Adrenal gland (tissue), 12 donors: ENCODE data around the gene TTC27. TPM values are rescaled to one million over a fixed set of nuclear protein-coding genes. Genes with fewer than 3 reads are reported as not detected.
"Not testable (repeated sequence)": the region's sequence is repeated elsewhere in the genome, so short reads cannot be mapped to it uniquely, and the experiment has no call there.

Source experiments
- DNase-seq, 7 donors: peaks; one replicate each; pipeline ENCODE4 v3.0.0-alpha.2; 2019 to 2020
- H3K27ac ChIP-seq, 5 donors: fragments of 200-600 bp; sonication (generic) in 4 of 5; 1 replicate in 3 of 5; 2 replicates in 2 of 5; pipeline versions ENCODE4 v1.5.1 to v1.8.0; 2016 to 2020; ENCODE audit warnings: mild to moderate bottlenecking in 1 of 5
- H3K27me3 ChIP-seq: fragments of 200-600 bp; 2 replicates; pipeline ENCODE4 v1.8.0; 2021
- H3K36me3 ChIP-seq, 2 donors: fragments of 200-600 bp; replicated peaks in 1 of 2; 1 replicate in 1 of 2; 2 replicates in 1 of 2; pipeline versions ENCODE4 v1.5.1 to v1.8.0; 2018 to 2022
- H3K4me1 ChIP-seq, 2 donors: fragments of 200-600 bp; replicated peaks in 1 of 2; 1 replicate in 1 of 2; 2 replicates in 1 of 2; pipeline versions ENCODE4 v1.5.1 to v1.8.0; 2018 to 2021
- H3K4me3 ChIP-seq, 4 donors: fragments of 200-600 bp; sonication (generic) in 3 of 4; one replicate each; pipeline ENCODE4 v1.5.1; 2016 to 2018
- H3K9me3 ChIP-seq, 3 donors: fragments of 200-600 bp; sonication (generic) in 1 of 3; replicated peaks in 1 of 3; 1 replicate in 2 of 3; 2 replicates in 1 of 3; pipeline versions ENCODE4 v1.5.1 to v1.8.0; 2016 to 2021
- CTCF ChIP-seq, 6 experiments: fragments of 450-650 bp in 4 of 6; fragments of 200-600 bp in 2 of 6; sonication (generic) in 1 of 6; IDR thresholded peaks; 1 replicate in 5 of 6; 2 replicates in 1 of 6; pipeline versions ENCODE4 v1.5.1 to v1.8.0; 2016 to 2021; ENCODE audit warnings: antibody characterized with exemption in 6 of 6, mild to moderate bottlenecking in 2 of 6, moderate library complexity in 1 of 6
- POLR2A ChIP-seq, 2 donors: fragments of 450-650 bp; IDR thresholded peaks; one replicate each; pipeline ENCODE4 v1.6.1; 2017; ENCODE audit warnings: antibody characterized with exemption in 2 of 2, mild to moderate bottlenecking in 2 of 2, moderate library complexity in 1 of 2
- WGBS, 4 donors: extraction: QIAGEN DNeasy Blood & Tissue Kit in 2 of 4; methylation state at CpG; one replicate each; pipeline versions ENCODE4 v1.1.5 to v1.1.7; 2013 to 2017; 5-methylcytosine and 5-hydroxymethylcytosine counted together
- intact Hi-C, 2 donors: fragments of 100-400 bp; cut with DNase I; formaldehyde crosslinking; loops; one replicate each; pipeline versions ENCODE4 v1.14.1 to v1.15.0; 2022 to 2023
- polyA plus RNA-seq, 3 donors: library from polyadenylated mRNA; stranded (reverse); fragments of 200-250 nt in 2 of 3; fragments of 350-450 nt in 1 of 3; fragmentation: Illumina TruSeq in 1 of 3; extraction: RNeasy Lipid Tissue Mini Kit (QIAGEN cat#74804) in 1 of 3; gene quantifications; one replicate each; pipeline ENCODE4 v1.2.3, GENCODE V29; 2013 to 2014
- total RNA-seq, 9 donors: library from RNA; depleted of rRNA in 4 of 9; stranded (reverse); fragments of >200 nt in 4 of 9; fragments of 120-200 nt in 1 of 9; fragmentation: NEBNext Ultra II Directional in 1 of 9; extraction: Animal tissue kit (Norgen Biotek cat#: 25700) in 1 of 9; gene quantifications; one replicate each; pipeline versions ENCODE4 v1.1.0 to v1.2.4, GENCODE V29; 2013 to 2023
- donor health status: healthy with polysubstance abuse.
- donor health status: Bipolar disorder and iron deficiency.
- donor health status: DM: yes; HTN: yes; CAD: no.
- donor health status: DM: no; HTN: no; CAD: no.
- donor health status: DM: no; HTN: no; CAD: no.
- donor health status: DM: yes; HTN: yes; CAD: no.

TTC27 gene
- total and polyA plus RNA-seq, 12 donors: 5.7 to 31.1 (median 19.8) TPM

GRCh38 chr2:32844253-32844652 lies 216.4 kb downstream of the TTC27 start:
- no peaks in the 10 kb centered on the region for H3K9me3 ChIP-seq
- no peaks in the 10 kb centered on the region for H3K27me3 ChIP-seq
- intact Hi-C loops: no loop called here
- H3K27ac ChIP-seq: no peak overlapping the region
- WGBS, 4 donors: 81 to 88% (median 86%) methylated on average over 4 of the region's 4 CpGs
- no peak for TF ChIP-seq CTCF (IDR thresholded peaks at IDR 0.05)
- no peak for TF ChIP-seq POLR2A (IDR thresholded peaks at IDR 0.05)
- DNase-seq: no peak
- peaks cover 0 to under 1% of the 10 kb centered on the region in 2 donors for H3K4me1 ChIP-seq
- H3K36me3 ChIP-seq: no peaks in the 10 kb centered on the region
- H3K4me3 ChIP-seq: no peak overlapping the region

- H3K27ac ChIP-seq, DNase-seq, H3K4me3 ChIP-seq, H3K4me1 ChIP-seq, intact Hi-C loops, H3K9me3 ChIP-seq, H3K27me3 ChIP-seq, H3K36me3 ChIP-seq: not testable (repeated sequence)
- WGBS, 4 donors: 83 to 94% (median 90%) methylated on average over 4 of the region's 4 CpGs
These were observed 218.4 kb downstream of the TTC27 start for GRCh38 chr2:32846274-32846673.

GRCh38 chr2:32847734-32848133 lies 219.9 kb downstream of the TTC27 start:
- Histone ChIP-seq H3K27ac (no peak overlapping the region), H3K4me1 (no peaks in the 10 kb centered on the region), H3K4me3 (no peak overlapping the region), H3K9me3 (no peaks in the 10 kb centered on the region), H3K27me3 (no peaks in the 10 kb centered on the region), H3K36me3 (no peaks in the 10 kb centered on the region)
- TF ChIP-seq CTCF (IDR thresholded peaks at IDR 0.05) (no peak), POLR2A (IDR thresholded peaks at IDR 0.05) (no peak)
- intact Hi-C loops: no loop called here
- no peak for DNase-seq

- TF ChIP-seq CTCF (IDR thresholded peaks at IDR 0.05): no peak
- TF ChIP-seq POLR2A (IDR thresholded peaks at IDR 0.05): no peak
- H3K36me3 ChIP-seq: no peaks in the 10 kb centered on the region
- H3K27me3 ChIP-seq: no peaks in the 10 kb centered on the region
- H3K9me3 ChIP-seq: no peaks in the 10 kb centered on the region
- no peak overlapping the region for H3K27ac ChIP-seq
- no peak for DNase-seq
- intact Hi-C loops: no loop called here
- H3K4me3 ChIP-seq: no peak overlapping the region
- no peaks in the 10 kb centered on the region for H3K4me1 ChIP-seq
- WGBS, 4 donors: 86 to 94% (median 88%) methylated on average over 5 of the region's 5 CpGs
These were observed 221.8 kb downstream of the TTC27 start for GRCh38 chr2:32849456-32850194.

GRCh38 chr2:32851777-32852439 lies 224.1 kb downstream of the TTC27 start:
- no peak overlapping the region for H3K4me3 ChIP-seq
- H3K4me1 ChIP-seq: no peaks in the 10 kb centered on the region
- no peaks in the 10 kb centered on the region for H3K27me3 ChIP-seq
- no peaks in the 10 kb centered on the region for H3K9me3 ChIP-seq
- intact Hi-C loops: no loop called here
- TF ChIP-seq CTCF (IDR thresholded peaks at IDR 0.05): no peak
- WGBS, 4 donors: 65 to 72% (median 67%) methylated on average over 4 of the region's 4 CpGs
- H3K27ac ChIP-seq: no peak overlapping the region
- no peak for DNase-seq
- H3K36me3 ChIP-seq: no peaks in the 10 kb centered on the region
